H1 (cell line): ENCODE data around the gene EPG5.

ENCODE experiments used
- CEBPB ChIP-seq: IDR thresholded peaks from 2 replicates; pipeline ENCODE4 v1.6.1; 2012; ENCODE audit warnings: low read depth, low read length
- CTCF ChIP-seq, 3 experiments: IDR thresholded peaks; 1 replicate in 2 of 3; 2 replicates in 1 of 3; pipeline versions ENCODE4 v1.5.1 to v1.6.1; 2011; ENCODE audit warnings: low read length in 3 of 3, mild to moderate bottlenecking in 3 of 3, inconsistent platforms in 2 of 3, low read depth in 1 of 3, moderate library complexity in 1 of 3; ENCODE audit not compliant: insufficient read depth in 1 of 3; ENCODE audit errors: control extremely low read depth in 1 of 3
- GABPA ChIP-seq: IDR thresholded peaks from 2 replicates; pipeline ENCODE4 v1.6.1; 2011; ENCODE audit warnings: mild to moderate bottlenecking, low read length, moderate library complexity, borderline replicate concordance; ENCODE audit not compliant: insufficient read depth
- JUN ChIP-seq: IDR thresholded peaks from 2 replicates; pipeline ENCODE4 v1.6.1; 2011; ENCODE audit warnings: low read depth, mild to moderate bottlenecking, improper control_type of control experiment, low read length
- JUND ChIP-seq: IDR thresholded peaks from 2 replicates; pipeline ENCODE4 v1.6.1; 2011; ENCODE audit warnings: mild to moderate bottlenecking, improper control_type of control experiment, low read length
- MAFK ChIP-seq: IDR thresholded peaks from 2 replicates; pipeline ENCODE4 v1.6.1; 2012; ENCODE audit warnings: low read depth, mild to moderate bottlenecking, improper control_type of control experiment, low read length
- POLR2A ChIP-seq, 2 experiments: IDR thresholded peaks; 1 replicate in 1 of 2; 2 replicates in 1 of 2; pipeline ENCODE4 v1.6.1; 2011; ENCODE audit warnings: low read depth in 2 of 2, low read length in 2 of 2, mild to moderate bottlenecking in 2 of 2; ENCODE audit errors: control extremely low read depth in 1 of 2

GRCh38 chr18:45806226-45806625 lies 160.9 kb downstream of the EPG5 start:
- TF ChIP-seq CTCF (IDR thresholded peaks at IDR 0.05; ENCODE audit: control extremely low read depth in 1 of 3, insufficient read depth in 1 of 3, low read depth in 1 of 3, low read length in 3 of 3) (no peak), CEBPB (no peak), POLR2A (IDR thresholded peaks at IDR 0.05; ENCODE audit: control extremely low read depth in 1 of 2, low read depth in 2 of 2, low read length in 2 of 2) (no peak), JUN (no peak), MAFK (no peak), GABPA (no peak), JUND (no peak)
